ENCODE measurements around the gene PARD6A. TPM values are rescaled to one million over a fixed set of nuclear protein-coding genes. Genes with fewer than 3 reads are reported as not detected.

Gene PARD6A
- total and polyA plus RNA-seq, 2 donors (not counting 3 experiments of a cell fraction or from before 2014, with no cell fraction given), result 1.3 to 2.9 TPM

DNA sequence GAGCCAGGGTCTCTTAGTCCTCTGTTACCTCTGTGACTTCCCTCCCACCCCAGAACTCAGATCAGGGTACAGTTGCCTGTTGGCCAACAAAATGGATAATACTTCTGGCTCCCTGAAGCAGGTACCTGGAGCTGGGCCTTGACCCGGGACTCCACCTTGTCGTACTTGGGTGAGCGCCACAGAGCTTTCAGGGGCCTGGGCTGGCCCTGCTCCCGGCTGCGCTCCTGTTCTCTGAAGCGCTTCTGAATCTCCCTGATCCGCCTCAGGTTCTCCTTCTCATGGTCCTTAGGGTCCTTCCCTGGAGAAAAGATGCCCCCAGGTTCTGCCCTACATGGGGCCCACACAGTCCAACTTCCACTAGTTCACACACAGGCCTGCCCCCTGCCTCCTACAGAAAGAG lies 4.1 kb downstream of the PARD6A start:
- no TSS peak for BruUV-seq (replicated peaks)
- CTCF ChIA-PET, result interaction anchor here (1.9 to 12.7 kb wide), 2 partner anchors 20 to 144 kb away, joined by 5 to 163 read pairs; partner anchors contain the start of gene CARMIL2
- no peak for DNase-seq (ENCODE audit: low read depth, low spot score)
- TF ChIP-seq JUN (IDR thresholded peaks at IDR 0.05; ENCODE audit: borderline replicate concordance, insufficient read depth, insufficient read length, low read depth) (no peak), FOS (IDR thresholded peaks at IDR 0.05; ENCODE audit: borderline replicate concordance, insufficient read depth, low read length) (no peak), POLR2AphosphoS5 (IDR thresholded peaks at IDR 0.05; ENCODE audit: insufficient read depth, low read depth, low read length) (no peak), EZH2 (IDR thresholded peaks at IDR 0.05; ENCODE audit: borderline replicate concordance, low read depth, low read length, severe bottlenecking) (no peak), MYC (IDR thresholded peaks at IDR 0.05; ENCODE audit: low read depth, low read length) (no peak), GATA2 (IDR thresholded peaks at IDR 0.05; ENCODE audit: insufficient read depth, insufficient read length, low read depth, low read length) (no peak), POLR2A (IDR thresholded peaks at IDR 0.05; ENCODE audit: low read depth, low read length) (no peak)
- TF ChIP-seq, protein P1, sequence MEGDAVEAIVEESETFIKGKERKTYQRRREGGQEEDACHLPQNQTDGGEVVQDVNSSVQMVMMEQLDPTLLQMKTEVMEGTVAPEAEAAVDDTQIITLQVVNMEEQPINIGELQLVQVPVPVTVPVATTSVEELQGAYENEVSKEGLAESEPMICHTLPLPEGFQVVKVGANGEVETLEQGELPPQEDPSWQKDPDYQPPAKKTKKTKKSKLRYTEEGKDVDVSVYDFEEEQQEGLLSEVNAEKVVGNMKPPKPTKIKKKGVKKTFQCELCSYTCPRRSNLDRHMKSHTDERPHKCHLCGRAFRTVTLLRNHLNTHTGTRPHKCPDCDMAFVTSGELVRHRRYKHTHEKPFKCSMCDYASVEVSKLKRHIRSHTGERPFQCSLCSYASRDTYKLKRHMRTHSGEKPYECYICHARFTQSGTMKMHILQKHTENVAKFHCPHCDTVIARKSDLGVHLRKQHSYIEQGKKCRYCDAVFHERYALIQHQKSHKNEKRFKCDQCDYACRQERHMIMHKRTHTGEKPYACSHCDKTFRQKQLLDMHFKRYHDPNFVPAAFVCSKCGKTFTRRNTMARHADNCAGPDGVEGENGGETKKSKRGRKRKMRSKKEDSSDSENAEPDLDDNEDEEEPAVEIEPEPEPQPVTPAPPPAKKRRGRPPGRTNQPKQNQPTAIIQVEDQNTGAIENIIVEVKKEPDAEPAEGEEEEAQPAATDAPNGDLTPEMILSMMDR (IDR thresholded peaks at IDR 0.05; ENCODE audit: extremely low read depth in 1 of 2, insufficient read depth in 1 of 2, low read depth in 1 of 2, low read length in 2 of 2), result no peak
- TF ChIP-seq, protein P2, sequence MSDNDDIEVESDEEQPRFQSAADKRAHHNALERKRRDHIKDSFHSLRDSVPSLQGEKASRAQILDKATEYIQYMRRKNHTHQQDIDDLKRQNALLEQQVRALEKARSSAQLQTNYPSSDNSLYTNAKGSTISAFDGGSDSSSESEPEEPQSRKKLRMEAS (IDR thresholded peaks at IDR 0.05; ENCODE audit: insufficient read depth, insufficient read length), result no peak
- Histone ChIP-seq H3K4me1 (ENCODE audit: control insufficient read depth, extremely low read depth, insufficient read depth, low read length) (peaks cover 20% of the 10 kb centered on the region), H3K79me2 (ENCODE audit: control insufficient read depth, insufficient read depth, low read length) (no peaks in the 10 kb centered on the region), H3K27ac (ENCODE audit: insufficient read depth, low read depth, low read length) (no peak overlapping the region), H2AFZ (ENCODE audit: low read depth, low read length) (no peak overlapping the region), H3K27me3 (ENCODE audit: control insufficient read depth in 2 of 2, insufficient read depth in 2 of 2, low read length in 2 of 2) (no peaks in the 10 kb centered on the region), H4K20me1 (replicated peaks; ENCODE audit: control insufficient read depth, extremely low read depth, insufficient read depth, low read length) (no peaks in the 10 kb centered on the region), H3K9me3 (replicated peaks; ENCODE audit: control insufficient read depth, insufficient read depth, low read length) (no peaks in the 10 kb centered on the region), H3K4me2 (ENCODE audit: insufficient read depth, low read length) (no peak overlapping the region), H3K36me3 (ENCODE audit: control insufficient read depth in 2 of 2, extremely low read depth in 1 of 2, insufficient read depth in 2 of 2, low read length in 2 of 2) (peaks cover 0 to 6% of the 10 kb centered on the region in 2 experiments), H3K9ac (replicated peaks; ENCODE audit: extremely low read depth, insufficient read depth, low read length) (no peak overlapping the region), H3K9me1 (replicated peaks; ENCODE audit: control insufficient read depth, extremely low read depth, insufficient read depth, low read length) (no peaks in the 10 kb centered on the region), H3K4me3 (replicated peaks in 1 of 3; ENCODE audit: insufficient read depth in 1 of 3, low read depth in 1 of 3, low read length in 3 of 3) (no peak overlapping the region)
- no peak for FAIRE-seq
- POLR2A ChIA-PET, result no interaction called here
- intact Hi-C loops (cut with micrococcal nuclease) (no loop called here), dilution Hi-C loops (cut with MboI; ENCODE audit: extremely low pct_ligation_motif_present, low sequenced_read_pairs) (no loop called here)
